HepG2 (cell line): Measurements from ENCODE around the gene PRDX5. TPM values are rescaled to one million over a fixed set of nuclear protein-coding genes. Genes with fewer than 3 reads are reported as not detected.

ENCODE experiments used
- GABPB1 ChIP-seq: IDR thresholded peaks from 2 replicates; pipeline ENCODE4 v1.6.1; 2016; ENCODE audit warnings: mild to moderate bottlenecking, missing genetic modification reagents, moderate library complexity, missing compliant biosample characterization
- MED1 ChIP-seq: sonication (generic); formaldehyde crosslinking; IDR thresholded peaks from 2 replicates; pipeline ENCODE4 v1.4.0; 2020; ENCODE audit warnings: missing genetic modification reagents
- RAD21 ChIP-seq: fragments of 450-650 bp; formaldehyde crosslinking; IDR thresholded peaks from 2 replicates; pipeline ENCODE4 v1.5.0; 2020; ENCODE audit warnings: mild to moderate bottlenecking
- ZNF709 ChIP-seq: sonication (generic); formaldehyde crosslinking; IDR thresholded peaks from 2 replicates; pipeline ENCODE4 v1.5.0; 2020; ENCODE audit warnings: mild to moderate bottlenecking, missing genetic modification reagents
- polyA plus RNA-seq, 8 experiments: library from polyadenylated mRNA; depleted of rRNA in 3 of 8; stranded (reverse) in 7 of 8; unstranded in 1 of 8; fragments of >200 nt; fragmentation: Illumina TruSeq in 4 of 8; extraction: Trizol in 4 of 8; gene quantifications; 2 replicates each; pipeline versions ENCODE4 v1.2.1 to v1.2.3, GENCODE V29; 2011 to 2016; ENCODE audit warnings: low read depth in 4 of 8, missing spikeins in 1 of 8, mixed read lengths in 1 of 8; ENCODE audit not compliant: insufficient read depth in 1 of 8
- total RNA-seq, 5 experiments: library from RNA; depleted of rRNA; stranded (reverse); fragments of >200 nt; fragmentation: Illumina TruSeq; extraction: Trizol; gene quantifications; 2 replicates each; pipeline ENCODE4 v1.2.3, GENCODE V29; 2016; ENCODE audit warnings: low read depth in 1 of 5
- TF ChIP-seq, protein P1 (sequence below), 2 experiments: sonication (generic) in 1 of 2; formaldehyde crosslinking in 1 of 2; IDR thresholded peaks; 2 replicates each; pipeline versions ENCODE4 v1.5.1 to v1.6.1; 2011 to 2020; ENCODE audit warnings: borderline replicate concordance in 1 of 2, low read depth in 1 of 2, low read length in 1 of 2, mild to moderate bottlenecking in 1 of 2, missing genetic modification reagents in 1 of 2, moderate library complexity in 1 of 2
- TF ChIP-seq, protein P2 (sequence below): sonication (generic); formaldehyde crosslinking; IDR thresholded peaks from 2 replicates; pipeline ENCODE4 v1.5.0; 2020; ENCODE audit warnings: mild to moderate bottlenecking, missing genetic modification reagents, borderline replicate concordance
- TF ChIP-seq, protein P3 (sequence below): sonication (generic); formaldehyde crosslinking; IDR thresholded peaks from 2 replicates; pipeline ENCODE4 v1.5.1; 2020; ENCODE audit warnings: mild to moderate bottlenecking, missing genetic modification reagents
- TF ChIP-seq, protein P4 (sequence below): sonication (generic); formaldehyde crosslinking; IDR thresholded peaks from 2 replicates; pipeline ENCODE4 v1.8.1; 2023; ENCODE audit warnings: missing genetic modification reagents, inconsistent platforms, borderline replicate concordance
- TF ChIP-seq, protein P5 (sequence below): sonication (generic); formaldehyde crosslinking; IDR thresholded peaks from 2 replicates; pipeline ENCODE4 v1.5.0; 2020; ENCODE audit warnings: missing genetic modification reagents
- TF ChIP-seq, protein P6 (sequence below): sonication (generic); formaldehyde crosslinking; IDR thresholded peaks from 2 replicates; pipeline ENCODE4 v1.4.0; 2020; ENCODE audit warnings: missing genetic modification reagents, low read depth, mild to moderate bottlenecking, borderline replicate concordance
- TF ChIP-seq, protein P7 (sequence below): sonication (generic); formaldehyde crosslinking; IDR thresholded peaks from 2 replicates; pipeline ENCODE4 v1.4.0; 2020; ENCODE audit warnings: missing genetic modification reagents

The PRDX5 gene
- total and polyA plus RNA-seq, 2 of the 13 experiments (the other 11 are each of a cell fraction or from before 2014, with no cell fraction given), result 215 to 311 TPM

DNA sequence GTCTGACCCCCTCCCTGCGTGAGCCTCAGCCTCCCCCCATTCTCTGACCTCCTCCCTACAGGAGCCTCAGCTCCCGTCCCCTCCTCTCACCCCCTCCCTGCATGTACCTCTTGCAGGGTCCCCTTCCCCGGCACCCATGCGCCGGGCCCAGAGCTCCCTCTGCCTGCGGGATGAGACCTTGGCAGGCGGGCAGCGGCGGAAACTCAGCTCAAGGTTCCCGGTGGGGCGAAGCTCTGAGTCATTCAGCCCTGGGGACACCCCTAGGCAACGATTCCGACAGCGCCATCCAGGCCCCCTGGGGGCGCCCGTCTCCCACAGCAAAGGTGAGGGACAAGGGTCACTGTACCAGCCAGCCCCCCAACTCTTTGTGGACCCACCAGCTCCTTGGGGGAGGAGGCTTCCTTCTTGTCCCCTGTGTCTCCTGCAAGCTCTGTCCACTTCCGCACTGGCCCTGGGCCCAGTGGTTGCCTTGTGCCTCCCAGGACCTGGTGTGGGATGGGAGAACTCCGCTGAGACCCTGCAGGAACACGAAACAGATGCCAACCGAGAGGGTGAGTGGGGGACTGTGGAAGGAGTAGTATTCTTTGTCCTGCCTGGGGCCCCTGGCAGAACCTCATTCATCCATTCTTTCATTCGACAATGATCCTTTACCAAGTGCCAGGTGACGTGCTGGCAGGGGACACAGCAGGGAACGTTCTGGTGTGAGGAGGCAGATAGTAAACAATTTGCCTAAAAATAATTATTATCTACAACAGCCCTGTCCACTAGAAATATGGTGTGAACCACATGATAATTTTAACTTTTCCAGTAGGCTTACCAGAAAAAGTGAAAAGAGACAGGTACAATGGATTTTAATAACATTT lies 37.4 kb downstream of the PRDX5 start (continued):
- TF ChIP-seq, protein P1, sequence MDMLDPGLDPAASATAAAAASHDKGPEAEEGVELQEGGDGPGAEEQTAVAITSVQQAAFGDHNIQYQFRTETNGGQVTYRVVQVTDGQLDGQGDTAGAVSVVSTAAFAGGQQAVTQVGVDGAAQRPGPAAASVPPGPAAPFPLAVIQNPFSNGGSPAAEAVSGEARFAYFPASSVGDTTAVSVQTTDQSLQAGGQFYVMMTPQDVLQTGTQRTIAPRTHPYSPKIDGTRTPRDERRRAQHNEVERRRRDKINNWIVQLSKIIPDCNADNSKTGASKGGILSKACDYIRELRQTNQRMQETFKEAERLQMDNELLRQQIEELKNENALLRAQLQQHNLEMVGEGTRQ (IDR thresholded peaks at IDR 0.05; ENCODE audit: low read depth, low read length), result no peak
- TF ChIP-seq, protein P1 (CRISPR knock-in tag; IDR thresholded peaks at IDR 0.05; ENCODE audit: borderline replicate concordance), result no peak
- TF ChIP-seq, protein P2, sequence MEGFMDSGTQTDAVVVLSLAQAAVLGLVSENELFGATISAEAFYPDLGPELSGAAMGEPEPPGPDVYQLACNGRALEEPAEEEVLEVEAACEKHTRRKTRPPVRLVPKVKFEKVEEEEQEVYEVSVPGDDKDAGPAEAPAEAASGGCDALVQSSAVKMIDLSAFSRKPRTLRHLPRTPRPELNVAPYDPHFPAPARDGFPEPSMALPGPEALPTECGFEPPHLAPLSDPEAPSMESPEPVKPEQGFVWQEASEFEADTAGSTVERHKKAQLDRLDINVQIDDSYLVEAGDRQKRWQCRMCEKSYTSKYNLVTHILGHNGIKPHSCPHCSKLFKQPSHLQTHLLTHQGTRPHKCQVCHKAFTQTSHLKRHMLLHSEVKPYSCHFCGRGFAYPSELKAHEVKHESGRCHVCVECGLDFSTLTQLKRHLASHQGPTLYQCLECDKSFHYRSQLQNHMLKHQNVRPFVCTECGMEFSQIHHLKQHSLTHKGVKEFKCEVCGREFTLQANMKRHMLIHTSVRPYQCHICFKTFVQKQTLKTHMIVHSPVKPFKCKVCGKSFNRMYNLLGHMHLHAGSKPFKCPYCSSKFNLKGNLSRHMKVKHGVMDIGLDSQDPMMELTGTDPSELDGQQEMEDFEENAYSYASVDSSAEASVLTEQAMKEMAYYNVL (CRISPR knock-in tag), result peak; percentile 40; the same call in 1 of the 2 replicates
- TF ChIP-seq GABPB1 (CRISPR knock-in tag) (peak; percentile 80), ZNF709 (CRISPR knock-in tag) (no peak), MED1 (peak; percentile 44; the same call in 1 of the 2 replicates), RAD21 (CRISPR knock-in tag) (peak; percentile 85)
- TF ChIP-seq, protein P3, sequence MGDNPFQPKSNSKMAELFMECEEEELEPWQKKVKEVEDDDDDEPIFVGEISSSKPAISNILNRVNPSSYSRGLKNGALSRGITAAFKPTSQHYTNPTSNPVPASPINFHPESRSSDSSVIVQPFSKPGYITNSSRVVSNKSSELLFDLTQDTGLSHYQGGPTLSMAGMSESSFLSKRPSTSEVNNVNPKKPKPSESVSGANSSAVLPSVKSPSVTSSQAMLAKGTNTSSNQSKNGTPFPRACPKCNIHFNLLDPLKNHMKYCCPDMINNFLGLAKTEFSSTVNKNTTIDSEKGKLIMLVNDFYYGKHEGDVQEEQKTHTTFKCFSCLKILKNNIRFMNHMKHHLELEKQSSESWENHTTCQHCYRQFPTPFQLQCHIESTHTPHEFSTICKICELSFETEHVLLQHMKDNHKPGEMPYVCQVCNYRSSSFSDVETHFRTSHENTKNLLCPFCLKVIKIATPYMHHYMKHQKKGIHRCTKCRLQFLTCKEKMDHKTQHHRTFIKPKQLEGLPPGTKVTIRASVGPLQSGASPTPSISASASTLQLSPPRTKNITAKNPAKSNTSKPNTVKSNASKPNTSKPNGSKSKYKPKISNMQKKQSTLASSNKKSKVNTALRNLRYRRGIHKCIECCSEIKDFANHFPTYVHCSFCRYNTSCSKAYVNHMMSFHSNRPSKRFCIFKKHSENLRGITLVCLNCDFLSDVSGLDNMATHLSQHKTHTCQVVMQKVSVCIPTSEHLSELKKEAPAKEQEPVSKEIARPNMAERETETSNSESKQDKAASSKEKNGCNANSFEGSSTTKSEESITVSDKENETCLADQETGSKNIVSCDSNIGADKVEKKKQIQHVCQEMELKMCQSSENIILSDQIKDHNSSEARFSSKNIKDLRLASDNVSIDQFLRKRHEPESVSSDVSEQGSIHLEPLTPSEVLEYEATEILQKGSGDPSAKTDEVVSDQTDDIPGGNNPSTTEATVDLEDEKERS (CRISPR knock-in tag), result 0 out of 2 replicates have a peak, but pooled peaks have one; percentile 54
- TF ChIP-seq, protein P4, sequence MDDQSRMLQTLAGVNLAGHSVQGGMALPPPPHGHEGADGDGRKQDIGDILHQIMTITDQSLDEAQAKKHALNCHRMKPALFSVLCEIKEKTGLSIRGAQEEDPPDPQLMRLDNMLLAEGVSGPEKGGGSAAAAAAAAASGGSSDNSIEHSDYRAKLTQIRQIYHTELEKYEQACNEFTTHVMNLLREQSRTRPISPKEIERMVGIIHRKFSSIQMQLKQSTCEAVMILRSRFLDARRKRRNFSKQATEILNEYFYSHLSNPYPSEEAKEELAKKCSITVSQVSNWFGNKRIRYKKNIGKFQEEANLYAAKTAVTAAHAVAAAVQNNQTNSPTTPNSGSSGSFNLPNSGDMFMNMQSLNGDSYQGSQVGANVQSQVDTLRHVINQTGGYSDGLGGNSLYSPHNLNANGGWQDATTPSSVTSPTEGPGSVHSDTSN (CRISPR knock-in tag), result no peak
- TF ChIP-seq, protein P5, sequence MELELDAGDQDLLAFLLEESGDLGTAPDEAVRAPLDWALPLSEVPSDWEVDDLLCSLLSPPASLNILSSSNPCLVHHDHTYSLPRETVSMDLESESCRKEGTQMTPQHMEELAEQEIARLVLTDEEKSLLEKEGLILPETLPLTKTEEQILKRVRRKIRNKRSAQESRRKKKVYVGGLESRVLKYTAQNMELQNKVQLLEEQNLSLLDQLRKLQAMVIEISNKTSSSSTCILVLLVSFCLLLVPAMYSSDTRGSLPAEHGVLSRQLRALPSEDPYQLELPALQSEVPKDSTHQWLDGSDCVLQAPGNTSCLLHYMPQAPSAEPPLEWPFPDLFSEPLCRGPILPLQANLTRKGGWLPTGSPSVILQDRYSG, result no peak
- TF ChIP-seq, protein P6, sequence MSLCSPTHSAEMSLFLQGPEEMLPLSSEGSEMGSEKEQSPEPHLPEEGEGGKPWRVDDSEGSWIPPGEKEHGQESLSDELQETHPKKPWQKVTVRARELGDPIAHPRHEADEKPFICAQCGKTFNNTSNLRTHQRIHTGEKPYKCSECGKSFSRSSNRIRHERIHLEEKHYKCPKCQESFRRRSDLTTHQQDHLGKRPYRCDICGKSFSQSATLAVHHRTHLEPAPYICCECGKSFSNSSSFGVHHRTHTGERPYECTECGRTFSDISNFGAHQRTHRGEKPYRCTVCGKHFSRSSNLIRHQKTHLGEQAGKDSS (CRISPR knock-in tag), result 0 out of 2 replicates have a peak, but pooled peaks have one; percentile 39
- TF ChIP-seq, protein P7, sequence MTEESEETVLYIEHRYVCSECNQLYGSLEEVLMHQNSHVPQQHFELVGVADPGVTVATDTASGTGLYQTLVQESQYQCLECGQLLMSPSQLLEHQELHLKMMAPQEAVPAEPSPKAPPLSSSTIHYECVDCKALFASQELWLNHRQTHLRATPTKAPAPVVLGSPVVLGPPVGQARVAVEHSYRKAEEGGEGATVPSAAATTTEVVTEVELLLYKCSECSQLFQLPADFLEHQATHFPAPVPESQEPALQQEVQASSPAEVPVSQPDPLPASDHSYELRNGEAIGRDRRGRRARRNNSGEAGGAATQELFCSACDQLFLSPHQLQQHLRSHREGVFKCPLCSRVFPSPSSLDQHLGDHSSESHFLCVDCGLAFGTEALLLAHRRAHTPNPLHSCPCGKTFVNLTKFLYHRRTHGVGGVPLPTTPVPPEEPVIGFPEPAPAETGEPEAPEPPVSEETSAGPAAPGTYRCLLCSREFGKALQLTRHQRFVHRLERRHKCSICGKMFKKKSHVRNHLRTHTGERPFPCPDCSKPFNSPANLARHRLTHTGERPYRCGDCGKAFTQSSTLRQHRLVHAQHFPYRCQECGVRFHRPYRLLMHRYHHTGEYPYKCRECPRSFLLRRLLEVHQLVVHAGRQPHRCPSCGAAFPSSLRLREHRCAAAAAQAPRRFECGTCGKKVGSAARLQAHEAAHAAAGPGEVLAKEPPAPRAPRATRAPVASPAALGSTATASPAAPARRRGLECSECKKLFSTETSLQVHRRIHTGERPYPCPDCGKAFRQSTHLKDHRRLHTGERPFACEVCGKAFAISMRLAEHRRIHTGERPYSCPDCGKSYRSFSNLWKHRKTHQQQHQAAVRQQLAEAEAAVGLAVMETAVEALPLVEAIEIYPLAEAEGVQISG, result peak; percentile 57; the same call in 1 of the 2 replicates
